KOPT-K1 (cell line): Measurements from ENCODE around the gene PFN3.
A peak's percentile ranks its signal among the peaks of the same experiment; 100 is the strongest.

Experiments
- H3K27ac ChIP-seq: fragments of 200-600 bp; sonication (generic); 2 replicates; pipeline ENCODE4 v1.5.1; 2016; ENCODE audit warnings: antibody characterized with exemption, mild to moderate bottlenecking, low read depth, low read length; ENCODE audit not compliant: poor library complexity, severe bottlenecking
- H3K36me3 ChIP-seq: fragments of 200-600 bp; sonication (generic); 2 replicates; pipeline ENCODE4 v1.5.1; 2017; ENCODE audit warnings: antibody characterized with exemption, mild to moderate bottlenecking, low read length, moderate library complexity; ENCODE audit not compliant: insufficient read depth
- H3K9me3 ChIP-seq: fragments of 200-600 bp; sonication (generic); 2 replicates; pipeline ENCODE4 v1.5.1; 2017; ENCODE audit warnings: antibody characterized with exemption, low read length, mild to moderate bottlenecking; ENCODE audit not compliant: insufficient read depth, poor library complexity, severe bottlenecking

PFN3 gene

GRCh38 chr5:177399997-177400868 lies at the start of gene PFN3:
Gene PFN3 (minus strand): TSS chr5:177400661. CDS start chr5:177400576, 85 bp downstream.
- H3K9me3 ChIP-seq, result no peaks in the 10 kb centered on the region
- no peaks in the 10 kb centered on the region for H3K36me3 ChIP-seq
- H3K27ac ChIP-seq, result no peak within 1 kb of the TSS

GRCh38 chr5:177449140-177450061 lies 48.9 kb upstream of the PFN3 start:
- Histone ChIP-seq H3K9me3 (no peaks in the 10 kb centered on the region), H3K36me3 (no peaks in the 10 kb centered on the region), H3K27ac (no peak overlapping the region)

- Histone ChIP-seq H3K9me3 (no peaks in the 10 kb centered on the region), H3K27ac (no peak overlapping the region), H3K36me3 (peaks cover 5% of the 10 kb centered on the region; the same call in 1 of the 2 replicates)
These were observed 47.9 kb upstream of the PFN3 start for GRCh38 chr5:177448244-177448950.

- Histone ChIP-seq H3K27ac (no peak overlapping the region), H3K36me3 (peaks cover 11% of the 10 kb centered on the region; the same call in 1 of the 2 replicates), H3K9me3 (no peaks in the 10 kb centered on the region)
These were observed 47.3 kb upstream of the PFN3 start for GRCh38 chr5:177447611-177448243.

GRCh38 chr5:177447066-177447610 lies 46.7 kb upstream of the PFN3 start:
- Histone ChIP-seq H3K9me3 (no peaks in the 10 kb centered on the region), H3K36me3 (peaks cover 17% of the 10 kb centered on the region; the same call in 1 of the 2 replicates), H3K27ac (peak overlapping the region; percentile 53)

- Histone ChIP-seq H3K36me3 (peaks cover 24% of the 10 kb centered on the region; the same call in 1 of the 2 replicates), H3K27ac (peak within 1 kb of the TSS; percentile 53), H3K9me3 (no peaks in the 10 kb centered on the region)
These were observed 46.0 kb upstream of the PFN3 start, which contains the start of gene PRR7 for GRCh38 chr5:177446200-177447065. Gene PRR7 (plus strand): TSS chr5:177446814. CDS start chr5:177455068, 8,254 bp downstream.

- H3K36me3 ChIP-seq, result peaks cover 30% of the 10 kb centered on the region; the same call in 1 of the 2 replicates
- peak overlapping the region; percentile 53 for H3K27ac ChIP-seq
- no peaks in the 10 kb centered on the region for H3K9me3 ChIP-seq
These were observed 45.4 kb upstream of the PFN3 start for GRCh38 chr5:177445917-177446199.

- Histone ChIP-seq H3K36me3 (peaks cover 36% of the 10 kb centered on the region; the same call in 1 of the 2 replicates), H3K27ac (no peak overlapping the region), H3K9me3 (no peaks in the 10 kb centered on the region)
These were observed 44.8 kb upstream of the PFN3 start for GRCh38 chr5:177445052-177445916.

GRCh38 chr5:177444106-177445051 lies 43.9 kb upstream of the PFN3 start:
- peaks cover 44% of the 10 kb centered on the region; the same call in 1 of the 2 replicates for H3K36me3 ChIP-seq
- no peak overlapping the region for H3K27ac ChIP-seq
- H3K9me3 ChIP-seq, result no peaks in the 10 kb centered on the region

- no peaks in the 10 kb centered on the region for H3K9me3 ChIP-seq
- H3K27ac ChIP-seq, result no peak overlapping the region
- H3K36me3 ChIP-seq, result peaks cover 54% of the 10 kb centered on the region
These were observed 42.9 kb upstream of the PFN3 start for GRCh38 chr5:177443144-177443983.
